Glutamatergic neuron (in vitro differentiated cells): ENCODE measurements around the gene ISM1. TPM values are rescaled to one million over a fixed set of nuclear protein-coding genes. Genes with fewer than 3 reads are reported as not detected.

Experiments used
- DNase-seq: peaks from one replicate; pipeline ENCODE4 v3.0.0; 2022
- H3K27ac Mint-ChIP-seq: one replicate; pipeline ENCODE4 v1.8.0; 2020; ENCODE audit warnings: mild to moderate bottlenecking, mixed read lengths, inconsistent platforms; ENCODE audit not compliant: unreplicated experiment
- H3K27me3 Mint-ChIP-seq: one replicate; pipeline ENCODE4 v1.8.0; 2020; ENCODE audit warnings: mild to moderate bottlenecking, moderate library complexity, mixed read lengths, inconsistent platforms; ENCODE audit not compliant: unreplicated experiment
- H3K36me3 Mint-ChIP-seq: one replicate; pipeline ENCODE4 v1.8.0; 2020; ENCODE audit warnings: mild to moderate bottlenecking, mixed read lengths, inconsistent platforms; ENCODE audit not compliant: unreplicated experiment
- H3K4me1 Mint-ChIP-seq: one replicate; pipeline ENCODE4 v1.8.0; 2020; ENCODE audit warnings: mild to moderate bottlenecking, low read depth, mixed read lengths, inconsistent platforms; ENCODE audit not compliant: unreplicated experiment
- H3K4me3 Mint-ChIP-seq: one replicate; pipeline ENCODE4 v1.8.0; 2020; ENCODE audit warnings: mild to moderate bottlenecking, mixed read lengths, inconsistent platforms; ENCODE audit not compliant: unreplicated experiment
- H3K9me3 Mint-ChIP-seq: one replicate; pipeline ENCODE4 v1.8.0; 2020; ENCODE audit warnings: mild to moderate bottlenecking, moderate library complexity, mixed read lengths, inconsistent platforms; ENCODE audit not compliant: unreplicated experiment
- total RNA-seq: library from RNA; stranded (reverse); fragmentation: NEBNext Ultra II Directional; extraction: Animal tissue kit (Norgen Biotek cat#: 25700); gene quantifications from one replicate; pipeline ENCODE4 v1.2.1, GENCODE V29; 2021; ENCODE audit not compliant: unreplicated experiment
- TF ChIP-seq, protein P1 (sequence below): fragments of 200-600 bp; sonication (generic); IDR thresholded peaks from one replicate; pipeline ENCODE4 v1.5.0; 2021; ENCODE audit not compliant: partially characterized antibody, unreplicated experiment

The ISM1 gene
- total RNA-seq, 1 donor from 2014 or later: 0.32 TPM

DNA sequence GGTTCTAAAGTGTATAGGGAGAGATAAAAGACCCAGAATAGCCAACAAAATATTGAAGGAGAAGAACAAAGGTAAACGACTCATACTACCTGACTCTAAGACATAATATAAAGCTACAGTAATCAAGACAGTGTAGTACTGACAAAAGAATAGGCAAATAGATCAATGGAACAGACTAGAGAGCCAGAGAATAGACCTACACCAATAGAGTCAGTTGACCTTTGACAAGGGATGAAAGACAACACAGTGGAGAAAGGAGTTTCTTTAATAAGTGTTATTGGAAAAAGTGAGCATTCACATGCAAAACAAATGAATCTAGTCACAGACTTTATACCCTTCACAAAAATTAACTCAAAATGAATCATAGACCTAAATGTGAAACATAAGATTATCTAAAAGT, 96.4 kb downstream of the ISM1 start:
- H3K36me3 Mint-ChIP-seq: no peaks in the 10 kb centered on the region

DNA sequence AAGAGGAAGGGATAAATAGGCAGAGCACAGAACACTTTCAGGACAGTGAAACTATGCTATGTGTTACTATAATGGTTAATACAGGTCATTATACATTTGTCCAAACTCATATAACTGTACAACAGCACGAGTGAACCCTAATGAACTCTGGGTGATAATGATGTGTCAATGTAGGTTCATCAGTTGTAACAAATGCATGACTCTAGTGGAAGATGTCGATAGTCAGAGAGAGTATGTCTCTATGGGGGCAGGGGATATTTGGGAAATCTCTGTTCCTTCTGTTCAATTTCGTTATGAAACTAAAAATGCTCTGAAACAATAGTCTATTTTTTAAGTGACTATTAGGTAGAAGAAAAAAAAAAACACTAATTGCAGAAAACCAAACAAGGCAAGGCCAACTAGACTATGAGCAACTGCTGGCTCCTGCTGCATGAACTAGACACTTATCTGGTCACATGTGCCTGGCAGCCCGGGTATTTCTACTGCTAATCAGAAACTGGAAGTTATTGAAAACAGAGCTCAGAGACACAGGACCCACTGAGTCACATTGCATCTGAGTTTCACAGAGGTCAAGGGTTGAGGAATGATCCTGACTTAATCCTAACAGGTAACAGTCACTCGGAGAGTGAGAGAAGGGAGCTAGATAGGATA, 97.9 kb downstream of the ISM1 start:
- Mint-ChIP-seq H3K27me3 (peaks cover 2% of the 10 kb centered on the region), H3K36me3 (no peaks in the 10 kb centered on the region), H3K9me3 (no peaks in the 10 kb centered on the region), H3K4me1 (no peaks in the 10 kb centered on the region), H3K27ac (no peak overlapping the region), H3K4me3 (no peak overlapping the region)
- no peak for DNase-seq
- TF ChIP-seq, protein P1, sequence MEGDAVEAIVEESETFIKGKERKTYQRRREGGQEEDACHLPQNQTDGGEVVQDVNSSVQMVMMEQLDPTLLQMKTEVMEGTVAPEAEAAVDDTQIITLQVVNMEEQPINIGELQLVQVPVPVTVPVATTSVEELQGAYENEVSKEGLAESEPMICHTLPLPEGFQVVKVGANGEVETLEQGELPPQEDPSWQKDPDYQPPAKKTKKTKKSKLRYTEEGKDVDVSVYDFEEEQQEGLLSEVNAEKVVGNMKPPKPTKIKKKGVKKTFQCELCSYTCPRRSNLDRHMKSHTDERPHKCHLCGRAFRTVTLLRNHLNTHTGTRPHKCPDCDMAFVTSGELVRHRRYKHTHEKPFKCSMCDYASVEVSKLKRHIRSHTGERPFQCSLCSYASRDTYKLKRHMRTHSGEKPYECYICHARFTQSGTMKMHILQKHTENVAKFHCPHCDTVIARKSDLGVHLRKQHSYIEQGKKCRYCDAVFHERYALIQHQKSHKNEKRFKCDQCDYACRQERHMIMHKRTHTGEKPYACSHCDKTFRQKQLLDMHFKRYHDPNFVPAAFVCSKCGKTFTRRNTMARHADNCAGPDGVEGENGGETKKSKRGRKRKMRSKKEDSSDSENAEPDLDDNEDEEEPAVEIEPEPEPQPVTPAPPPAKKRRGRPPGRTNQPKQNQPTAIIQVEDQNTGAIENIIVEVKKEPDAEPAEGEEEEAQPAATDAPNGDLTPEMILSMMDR: no peak

More for the DNA sequence above, 96.4 kb downstream of the ISM1 start:
- Mint-ChIP-seq H3K27me3 (no peaks in the 10 kb centered on the region), H3K4me1 (no peaks in the 10 kb centered on the region), H3K9me3 (no peaks in the 10 kb centered on the region), H3K4me3 (no peak overlapping the region), H3K27ac (no peak overlapping the region)
- DNase-seq: no peak
- TF ChIP-seq, protein P1: no peak

DNA sequence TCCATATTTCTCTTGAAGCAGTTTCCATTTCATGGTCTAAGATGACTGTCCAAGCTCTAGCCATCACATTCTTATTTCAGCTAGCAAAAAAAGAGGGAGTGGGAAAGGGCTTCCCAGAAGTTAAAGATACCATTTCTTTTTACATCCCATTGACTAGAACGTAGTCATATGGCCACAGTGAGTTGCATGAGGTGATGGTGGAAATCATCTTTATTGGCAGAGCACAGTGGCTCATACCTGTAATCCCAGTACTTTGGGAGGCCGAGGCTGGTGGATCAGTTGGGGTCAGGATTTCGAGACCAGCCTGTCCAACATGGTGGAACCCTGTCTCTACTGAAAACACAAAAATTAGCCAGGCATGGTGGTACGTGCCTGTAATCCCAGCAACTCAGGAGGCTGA, 99.6 kb downstream of the ISM1 start:
- TF ChIP-seq, protein P1: no peak
- H3K27ac Mint-ChIP-seq: no peak overlapping the region
- no peaks in the 10 kb centered on the region for H3K4me1 Mint-ChIP-seq
- H3K27me3 Mint-ChIP-seq: peaks cover 4% of the 10 kb centered on the region
- DNase-seq: no peak
- H3K9me3 Mint-ChIP-seq: peaks cover 1% of the 10 kb centered on the region
- H3K36me3 Mint-ChIP-seq: no peaks in the 10 kb centered on the region
- H3K4me3 Mint-ChIP-seq: no peak overlapping the region

DNA sequence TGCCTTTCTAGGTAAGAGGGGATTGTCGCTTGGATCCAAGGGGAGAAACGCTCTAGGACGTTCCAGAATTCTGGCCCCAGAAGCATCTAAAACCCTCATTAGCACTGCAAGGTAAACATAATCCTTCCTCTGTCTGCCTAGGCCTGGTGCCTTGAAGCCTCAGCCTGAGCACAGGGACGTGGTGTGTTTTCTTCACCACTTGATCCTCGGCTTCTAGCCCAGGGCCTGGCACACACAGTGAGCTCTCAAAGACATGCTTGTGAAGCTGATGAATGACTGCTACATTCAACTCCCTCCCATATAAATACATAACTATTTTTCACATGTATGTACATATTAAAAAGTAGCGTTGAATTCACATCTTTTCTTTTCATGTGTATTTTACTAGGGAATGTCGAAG, 100.3 kb downstream of the ISM1 start:
- Mint-ChIP-seq H3K9me3 (peaks cover 1% of the 10 kb centered on the region), H3K4me3 (no peak overlapping the region), H3K36me3 (no peaks in the 10 kb centered on the region), H3K27ac (no peak overlapping the region), H3K4me1 (no peaks in the 10 kb centered on the region), H3K27me3 (peaks cover 4% of the 10 kb centered on the region)
- DNase-seq: no peak
- TF ChIP-seq, protein P1: no peak

DNA sequence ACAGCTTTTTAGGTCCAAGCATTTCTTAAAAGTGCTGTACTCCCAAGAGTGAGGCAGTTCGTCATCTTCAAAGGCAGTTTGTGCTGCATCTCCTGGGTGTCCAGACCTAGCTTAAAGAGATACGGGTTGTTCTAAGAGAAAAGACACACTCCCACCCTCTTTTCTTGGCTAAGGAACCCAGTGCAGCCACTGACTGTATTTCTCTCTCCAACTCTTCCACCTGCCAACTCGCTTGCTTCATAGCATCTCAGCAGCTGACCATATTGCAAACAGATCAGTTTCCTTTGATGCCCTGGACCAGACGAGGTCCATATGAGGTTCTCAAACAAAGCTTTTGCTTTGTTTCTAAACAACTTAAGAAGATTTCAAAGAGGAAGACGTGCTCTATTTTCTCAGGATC, 101.1 kb downstream of the ISM1 start:
- no peaks in the 10 kb centered on the region for H3K36me3 Mint-ChIP-seq
- peaks cover 4% of the 10 kb centered on the region for H3K27me3 Mint-ChIP-seq
- TF ChIP-seq, protein P1: no peak
- H3K4me1 Mint-ChIP-seq: no peaks in the 10 kb centered on the region
- H3K9me3 Mint-ChIP-seq: peaks cover 1% of the 10 kb centered on the region
- H3K4me3 Mint-ChIP-seq: no peak overlapping the region
- DNase-seq: no peak
- no peak overlapping the region for H3K27ac Mint-ChIP-seq
